Neuronal stem cell (in vitro differentiated cells): Measurements from ENCODE around the gene CA6.

Source experiments
- DNase-seq: peaks from one replicate; pipeline ENCODE4 v3.0.0-alpha.2; 2013; ENCODE audit warnings: low spot score
- H2AFZ ChIP-seq: one replicate; pipeline ENCODE4 v1.6.1; 2013; ENCODE audit warnings: mild to moderate bottlenecking, low read length, inconsistent platforms
- H2AK5ac ChIP-seq: 2 replicates; pipeline ENCODE4 v1.6.1; 2013; ENCODE audit warnings: low read depth, mild to moderate bottlenecking, inconsistent platforms, low read length, moderate library complexity, mixed read lengths
- H2BK120ac ChIP-seq: 2 replicates; pipeline ENCODE4 v1.6.1; 2013; ENCODE audit warnings: low read depth, mild to moderate bottlenecking, inconsistent platforms, low read length, moderate library complexity, mixed read lengths
- H2BK12ac ChIP-seq: one replicate; pipeline ENCODE4 v1.6.1; 2013; ENCODE audit warnings: low read length, inconsistent platforms
- H2BK15ac ChIP-seq: 2 replicates; pipeline ENCODE4 v1.6.1; 2013; ENCODE audit warnings: mild to moderate bottlenecking, low read length, inconsistent platforms, mixed read lengths
- H2BK5ac ChIP-seq: one replicate; pipeline ENCODE4 v1.6.1; 2013; ENCODE audit warnings: inconsistent platforms, mild to moderate bottlenecking, low read length, moderate library complexity
- H3K14ac ChIP-seq: one replicate; pipeline ENCODE4 v1.6.1; 2013; ENCODE audit warnings: low read length, inconsistent platforms
- H3K18ac ChIP-seq: 2 replicates; pipeline ENCODE4 v1.6.1; 2013; ENCODE audit warnings: low read length, inconsistent platforms
- H3K23ac ChIP-seq: 2 replicates; pipeline ENCODE4 v1.6.1; 2013; ENCODE audit warnings: low read depth, mild to moderate bottlenecking, mixed read lengths, low read length, inconsistent platforms; ENCODE audit not compliant: poor library complexity
- H3K27ac ChIP-seq: replicated peaks from 3 replicates; pipeline ENCODE4 v1.5.1; 2013; ENCODE audit warnings: low read length, inconsistent platforms
- H3K27me3 ChIP-seq, 3 experiments: 2 replicates each; pipeline ENCODE4 v1.6.1; 2013; ENCODE audit warnings: low read length in 3 of 3, mild to moderate bottlenecking in 2 of 3, inconsistent platforms in 1 of 3, low read depth in 1 of 3, mixed read lengths in 1 of 3, moderate library complexity in 1 of 3; ENCODE audit not compliant: control insufficient read depth in 3 of 3, insufficient read depth in 3 of 3
- H3K36me3 ChIP-seq, 2 donors: replicated peaks in 1 of 2; 2 replicates each; pipeline ENCODE4 v1.6.1; 2013; ENCODE audit warnings: low read length in 2 of 2; ENCODE audit not compliant: control insufficient read depth in 2 of 2, insufficient read depth in 2 of 2
- H3K4ac ChIP-seq: 2 replicates; pipeline ENCODE4 v1.6.1; 2013; ENCODE audit warnings: inconsistent platforms, mild to moderate bottlenecking, low read length, moderate library complexity
- H3K4me1 ChIP-seq, 2 donors: 1 replicate in 1 of 2; 2 replicates in 1 of 2; pipeline ENCODE4 v1.6.1; 2013; ENCODE audit warnings: low read length in 2 of 2, low read depth in 1 of 2; ENCODE audit not compliant: control insufficient read depth in 2 of 2, insufficient read depth in 1 of 2
- H3K4me2 ChIP-seq: one replicate; pipeline ENCODE4 v1.6.1; 2013; ENCODE audit warnings: mild to moderate bottlenecking, low read length, inconsistent platforms; ENCODE audit not compliant: insufficient read depth, poor library complexity, severe bottlenecking
- H3K4me3 ChIP-seq, 2 donors: 2 replicates each; pipeline ENCODE4 v1.5.1; 2013; ENCODE audit warnings: low read length in 2 of 2, mild to moderate bottlenecking in 2 of 2, inconsistent platforms in 1 of 2, moderate library complexity in 1 of 2
- H3K79me1 ChIP-seq: one replicate; pipeline ENCODE4 v1.6.1; 2013; ENCODE audit warnings: low read depth, mild to moderate bottlenecking, inconsistent platforms, low read length, moderate library complexity
- H3K9ac ChIP-seq: one replicate; pipeline ENCODE4 v1.6.1; 2013; ENCODE audit warnings: mild to moderate bottlenecking, low read depth, low read length, inconsistent platforms; ENCODE audit not compliant: poor library complexity
- H3K9me3 ChIP-seq, 2 donors: replicated peaks in 1 of 2; 2 replicates each; pipeline versions ENCODE3 to v1.6.1; 2013; ENCODE audit warnings: low read length in 2 of 2, mild to moderate bottlenecking in 2 of 2, inconsistent platforms in 1 of 2, low read depth in 1 of 2, mixed read lengths in 1 of 2, moderate library complexity in 1 of 2; ENCODE audit not compliant: control insufficient read depth in 2 of 2, insufficient read depth in 1 of 2
- H4K8ac ChIP-seq: one replicate; pipeline ENCODE4 v1.6.1; 2013; ENCODE audit warnings: low read depth, mild to moderate bottlenecking, inconsistent platforms, low read length, moderate library complexity
- H4K91ac ChIP-seq: one replicate; pipeline ENCODE4 v1.6.1; 2013; ENCODE audit warnings: low read length, low read depth, mild to moderate bottlenecking, inconsistent platforms; ENCODE audit not compliant: poor library complexity
- WGBS, 2 donors: extraction: QIAGEN DNeasy Blood & Tissue Kit; methylation state at CpG; one replicate each; pipeline ENCODE4 v1.1.7; 2013; ENCODE audit warnings: missing lambda C conversion rate in 2 of 2, mixed read lengths in 1 of 2; ENCODE audit not compliant: insufficient read length in 2 of 2, insufficient replicate concordance in 1 of 2; ENCODE audit errors: extremely low coverage in 2 of 2; 5-methylcytosine and 5-hydroxymethylcytosine counted together

Gene CA6

GRCh38 chr1:8903908-8904650, 41.6 kb upstream of the CA6 start:
- Histone ChIP-seq H3K14ac (no peak overlapping the region), H2AK5ac (no peak overlapping the region), H3K9me3 (no peaks in the 10 kb centered on the region), H3K4me3 (no peak overlapping the region), H4K91ac (no peak overlapping the region), H4K8ac (no peak overlapping the region), H3K4me2 (no peak overlapping the region), H3K79me1 (no peaks in the 10 kb centered on the region), H3K27ac (no peak overlapping the region), H3K27me3 (no peaks in the 10 kb centered on the region), H2BK120ac (no peak overlapping the region), H3K18ac (no peak overlapping the region), H3K4ac (no peak overlapping the region), H2AFZ (no peak overlapping the region), H3K9ac (no peak overlapping the region), H2BK5ac (no peak overlapping the region), H2BK12ac (no peak overlapping the region), H2BK15ac (no peak overlapping the region), H3K36me3 (no peaks in the 10 kb centered on the region), H3K4me1 (peaks cover 3 to 10% of the 10 kb centered on the region in 2 donors), H3K23ac (no peak overlapping the region)
- DNase-seq = no peak
- WGBS, 2 donors = no CpG with 5 or more reads among the region's 6 CpGs

GRCh38 chr1:8905582-8906191, 40.0 kb upstream of the CA6 start:
- no peak overlapping the region for H3K27ac ChIP-seq
- no peak overlapping the region for H4K8ac ChIP-seq
- no peaks in the 10 kb centered on the region for H3K79me1 ChIP-seq
- H2AFZ ChIP-seq = no peak overlapping the region
- H3K14ac ChIP-seq = no peak overlapping the region
- H3K4ac ChIP-seq = no peak overlapping the region
- peaks cover 4% of the 10 kb centered on the region in 2 donors for H3K9me3 ChIP-seq
- H4K91ac ChIP-seq = no peak overlapping the region
- no peak overlapping the region for H3K4me3 ChIP-seq
- H3K18ac ChIP-seq = no peak overlapping the region
- DNase-seq = no peak
- no peak overlapping the region for H2BK15ac ChIP-seq
- H3K9ac ChIP-seq = no peak overlapping the region
- no peak overlapping the region for H3K23ac ChIP-seq
- H3K4me1 ChIP-seq = peaks cover 3 to 10% of the 10 kb centered on the region in 2 donors
- H2AK5ac ChIP-seq = no peak overlapping the region
- 100% methylated on average over 1 of the region's 9 CpGs; no CpG with 5 or more reads in 1 of the 2 donors for WGBS, 2 donors
- no peak overlapping the region for H2BK120ac ChIP-seq
- H3K4me2 ChIP-seq = no peak overlapping the region
- no peaks in the 10 kb centered on the region for H3K36me3 ChIP-seq
- no peak overlapping the region for H2BK12ac ChIP-seq
- no peak overlapping the region for H2BK5ac ChIP-seq
- H3K27me3 ChIP-seq = no peaks in the 10 kb centered on the region

- peaks cover 3 to 10% of the 10 kb centered on the region in 2 donors for H3K4me1 ChIP-seq
- H3K4me3 ChIP-seq = peak overlapping the region in 1 of 2 donors; percentile 8
- no peak overlapping the region for H3K27ac ChIP-seq
Measured at GRCh38 chr1:8908388-8909151, 37.1 kb upstream of the CA6 start.

GRCh38 chr1:8910331-8910730, 35.3 kb upstream of the CA6 start:
- H2AK5ac ChIP-seq = peak overlapping the region; percentile 72
- H3K27ac ChIP-seq = no peak overlapping the region
- H3K9me3 ChIP-seq = peaks cover 8 to 12% of the 10 kb centered on the region in 2 donors
- H4K8ac ChIP-seq = no peak overlapping the region
- H3K9ac ChIP-seq = no peak overlapping the region
- H3K4me2 ChIP-seq = no peak overlapping the region
- DNase-seq = no peak
- no peak overlapping the region for H3K4me3 ChIP-seq
- WGBS, 2 donors = no CpG with 5 or more reads among the region's 3 CpGs
- H3K27me3 ChIP-seq = no peaks in the 10 kb centered on the region
- H3K23ac ChIP-seq = no peak overlapping the region
- H2BK5ac ChIP-seq = no peak overlapping the region
- H2BK120ac ChIP-seq = no peak overlapping the region
- no peak overlapping the region for H3K18ac ChIP-seq
- H3K79me1 ChIP-seq = no peaks in the 10 kb centered on the region
- H4K91ac ChIP-seq = no peak overlapping the region
- H3K36me3 ChIP-seq = no peaks in the 10 kb centered on the region
- no peak overlapping the region for H3K4ac ChIP-seq
- H2BK12ac ChIP-seq = no peak overlapping the region
- no peak overlapping the region for H3K14ac ChIP-seq
- peak overlapping the region; percentile 6 for H2BK15ac ChIP-seq
- H2AFZ ChIP-seq = no peak overlapping the region
- peaks cover 9 to 17% of the 10 kb centered on the region in 2 donors for H3K4me1 ChIP-seq

More at GRCh38 chr1:8908388-8909151, 37.1 kb upstream of the CA6 start:
- Histone ChIP-seq H2AK5ac (no peak overlapping the region), H3K79me1 (no peaks in the 10 kb centered on the region), H4K91ac (peak overlapping the region; percentile 22), H2AFZ (peak overlapping the region; percentile 70), H2BK120ac (no peak overlapping the region), H3K18ac (no peak overlapping the region), H2BK12ac (no peak overlapping the region), H3K9me3 (peaks cover 8 to 12% of the 10 kb centered on the region in 2 donors), H2BK15ac (no peak overlapping the region), H3K36me3 (no peaks in the 10 kb centered on the region), H3K4me2 (no peak overlapping the region), H3K23ac (no peak overlapping the region), H3K4ac (peak overlapping the region; percentile 6), H4K8ac (no peak overlapping the region), H3K14ac (no peak overlapping the region), H2BK5ac (no peak overlapping the region), H3K9ac (no peak overlapping the region), H3K27me3 (no peaks in the 10 kb centered on the region)
- WGBS, 2 donors = no CpG with 5 or more reads among the region's 18 CpGs
- DNase-seq = no peak
